Stomach smooth muscle (tissue), 2 donors: ENCODE results near the gene ERCC2.
A peak's percentile ranks its signal among the peaks of the same experiment; 100 is the strongest.

Source experiments
- H3K27ac ChIP-seq: one replicate; pipeline ENCODE4 v1.7.0; 2013; ENCODE audit warnings: mild to moderate bottlenecking, low read length, inconsistent platforms
- H3K27me3 ChIP-seq, 2 donors: one replicate each; pipeline ENCODE4 v1.7.0; 2013; ENCODE audit warnings: low read length in 2 of 2; ENCODE audit not compliant: insufficient read depth in 2 of 2, control insufficient read depth in 1 of 2
- H3K36me3 ChIP-seq, 2 donors: one replicate each; pipeline ENCODE4 v1.7.0; 2013; ENCODE audit warnings: low read length in 2 of 2; ENCODE audit not compliant: control insufficient read depth in 2 of 2, insufficient read depth in 2 of 2
- H3K4me1 ChIP-seq: one replicate; pipeline ENCODE4 v1.7.0; 2013; ENCODE audit warnings: low read length; ENCODE audit not compliant: control insufficient read depth, insufficient read depth
- H3K4me3 ChIP-seq, 2 donors: one replicate each; pipeline ENCODE4 v1.7.0; 2013; ENCODE audit warnings: low read length in 2 of 2
- H3K9ac ChIP-seq, 2 donors: one replicate each; pipeline ENCODE4 v1.7.0; 2013; ENCODE audit warnings: low read length in 2 of 2, mild to moderate bottlenecking in 1 of 2
- H3K9me3 ChIP-seq, 2 donors: one replicate each; pipeline ENCODE4 v1.7.0; 2013; ENCODE audit warnings: low read length in 2 of 2; ENCODE audit not compliant: control insufficient read depth in 2 of 2
- donor health status: healthy.
- donor health status: Pancreatic carcinoma.

The ERCC2 gene

GRCh38 chr19:45333609-45334303 lies 36.6 kb downstream of the ERCC2 start:
- Histone ChIP-seq H3K9me3 (no peaks in the 10 kb centered on the region), H3K27ac (no peak overlapping the region), H3K36me3 (no peaks in the 10 kb centered on the region), H3K27me3 (peaks cover 0 to 3% of the 10 kb centered on the region in 2 donors), H3K4me1 (peaks cover 4% of the 10 kb centered on the region), H3K4me3 (no peak overlapping the region), H3K9ac (no peak overlapping the region)

- Histone ChIP-seq H3K27ac (no peak overlapping the region), H3K27me3 (no peaks in the 10 kb centered on the region), H3K4me3 (no peak overlapping the region), H3K36me3 (no peaks in the 10 kb centered on the region), H3K9ac (no peak overlapping the region), H3K4me1 (peaks cover under 1% of the 10 kb centered on the region), H3K9me3 (no peaks in the 10 kb centered on the region)
These were observed 39.0 kb downstream of the ERCC2 start for GRCh38 chr19:45331411-45331810.

GRCh38 chr19:45327404-45328143 lies 42.8 kb downstream of the ERCC2 start:
- peaks cover 22% of the 10 kb centered on the region for H3K4me1 ChIP-seq
- H3K9me3 ChIP-seq, result no peaks in the 10 kb centered on the region
- no peak overlapping the region for H3K27ac ChIP-seq
- no peaks in the 10 kb centered on the region for H3K36me3 ChIP-seq
- H3K4me3 ChIP-seq, result no peak overlapping the region
- H3K27me3 ChIP-seq, result peaks cover 0 to 6% of the 10 kb centered on the region in 2 donors
- no peak overlapping the region for H3K9ac ChIP-seq

GRCh38 chr19:45324349-45324907 lies 45.9 kb downstream of the ERCC2 start:
- Histone ChIP-seq H3K27ac (peak overlapping the region; percentile 76), H3K9me3 (no peaks in the 10 kb centered on the region), H3K4me3 (peak overlapping the region; percentile 70 to 73), H3K9ac (peak overlapping the region; percentile 80 to 86), H3K27me3 (peaks cover 0 to 6% of the 10 kb centered on the region in 2 donors), H3K4me1 (peaks cover 27% of the 10 kb centered on the region), H3K36me3 (no peaks in the 10 kb centered on the region)

- Histone ChIP-seq H3K9ac (peak overlapping the region; percentile 80 to 86), H3K4me1 (peaks cover 27% of the 10 kb centered on the region), H3K27me3 (peaks cover 0 to 6% of the 10 kb centered on the region in 2 donors), H3K27ac (peak overlapping the region; percentile 76), H3K9me3 (no peaks in the 10 kb centered on the region), H3K36me3 (no peaks in the 10 kb centered on the region), H3K4me3 (peak overlapping the region; percentile 70 to 73)
These were observed 46.7 kb downstream of the ERCC2 start for GRCh38 chr19:45323671-45324081.

GRCh38 chr19:45322744-45323281 lies 47.6 kb downstream of the ERCC2 start, which contains the start of gene CKM:
Gene CKM, minus strand, starts transcription at chr19:45322875. Its CDS starts 3,162 bp downstream, at chr19:45319713.
- peak within 1 kb of the TSS; percentile 80 to 86 for H3K9ac ChIP-seq
- H3K4me1 ChIP-seq, result peaks cover 27% of the 10 kb centered on the region
- H3K27ac ChIP-seq, result peak within 1 kb of the TSS; percentile 76
- peaks cover 0 to 8% of the 10 kb centered on the region in 2 donors for H3K27me3 ChIP-seq
- peak within 1 kb of the TSS; percentile 70 to 73 for H3K4me3 ChIP-seq
- no peaks in the 10 kb centered on the region for H3K36me3 ChIP-seq
- no peaks in the 10 kb centered on the region for H3K9me3 ChIP-seq

GRCh38 chr19:45322311-45322710 lies 48.1 kb downstream of the ERCC2 start:
- no peak overlapping the region for H3K9ac ChIP-seq

GRCh38 chr19:45321848-45322247 lies 48.5 kb downstream of the ERCC2 start:
- Histone ChIP-seq H3K4me3 (no peak overlapping the region), H3K9me3 (no peaks in the 10 kb centered on the region), H3K9ac (no peak overlapping the region), H3K27ac (no peak overlapping the region), H3K4me1 (peaks cover 27% of the 10 kb centered on the region), H3K27me3 (peaks cover 0 to 8% of the 10 kb centered on the region in 2 donors), H3K36me3 (no peaks in the 10 kb centered on the region)

More at GRCh38 chr19:45322311-45322710, 48.1 kb downstream of the ERCC2 start:
- H3K27me3 ChIP-seq, result peaks cover 0 to 8% of the 10 kb centered on the region in 2 donors
- no peak overlapping the region for H3K27ac ChIP-seq
- H3K36me3 ChIP-seq, result no peaks in the 10 kb centered on the region
- H3K4me1 ChIP-seq, result peaks cover 27% of the 10 kb centered on the region
- no peaks in the 10 kb centered on the region for H3K9me3 ChIP-seq
- no peak overlapping the region for H3K4me3 ChIP-seq

GRCh38 chr19:45320997-45321775 lies 49.2 kb downstream of the ERCC2 start:
- Histone ChIP-seq H3K4me3 (no peak overlapping the region), H3K27ac (no peak overlapping the region), H3K9ac (no peak overlapping the region), H3K36me3 (no peaks in the 10 kb centered on the region), H3K4me1 (peaks cover 25% of the 10 kb centered on the region), H3K27me3 (peaks cover 0 to 8% of the 10 kb centered on the region in 2 donors), H3K9me3 (no peaks in the 10 kb centered on the region)

- no peaks in the 10 kb centered on the region for H3K9me3 ChIP-seq
- H3K4me3 ChIP-seq, result no peak overlapping the region
- H3K9ac ChIP-seq, result no peak overlapping the region
- peaks cover 2 to 4% of the 10 kb centered on the region in 2 donors for H3K27me3 ChIP-seq
- H3K4me1 ChIP-seq, result no peaks in the 10 kb centered on the region
- no peaks in the 10 kb centered on the region for H3K36me3 ChIP-seq
- H3K27ac ChIP-seq, result no peak overlapping the region
These were observed 55.1 kb downstream of the ERCC2 start for GRCh38 chr19:45315304-45315703.
